Testis (tissue), 3 donors: ENCODE data around the gene CSF2RB. TPM values are rescaled to one million over a fixed set of nuclear protein-coding genes. Genes with fewer than 3 reads are reported as not detected.

Source experiments
- DNase-seq: peaks from one replicate; pipeline ENCODE4 v3.0.0-alpha.2; 2019
- H3K27ac ChIP-seq, 2 donors: fragments of 200-600 bp; sonication (generic); one replicate each; pipeline ENCODE4 v1.5.1; 2019
- H3K27me3 ChIP-seq: fragments of 200-600 bp; sonication (generic); one replicate; pipeline ENCODE4 v1.5.1; 2019
- H3K36me3 ChIP-seq: fragments of 200-600 bp; sonication (generic); one replicate; pipeline ENCODE4 v1.5.1; 2017; ENCODE audit warnings: low read depth; ENCODE audit errors: missing control alignments
- H3K4me1 ChIP-seq: fragments of 200-600 bp; sonication (generic); one replicate; pipeline ENCODE4 v1.5.1; 2019
- H3K4me3 ChIP-seq, 2 donors: fragments of 200-600 bp; sonication (generic); one replicate each; pipeline ENCODE4 v1.5.1; 2017 to 2019
- H3K9me3 ChIP-seq: fragments of 200-600 bp; sonication (generic); one replicate; pipeline ENCODE4 v1.5.1; 2017
- POLR2A ChIP-seq: fragments of 450-650 bp; IDR thresholded peaks from one replicate; pipeline ENCODE4 v1.6.1; 2017; ENCODE audit warnings: antibody characterized with exemption, mild to moderate bottlenecking, moderate library complexity
- WGBS, 2 donors: methylation state at CpG; one replicate each; pipeline ENCODE4 v1.1.5; 2018; 5-methylcytosine and 5-hydroxymethylcytosine counted together
- intact Hi-C: fragments of 100-400 bp; cut with DNase I; formaldehyde crosslinking; loops from one replicate; pipeline ENCODE4 v1.15.1; 2023; ENCODE audit warnings: low total_unique reads
- polyA plus RNA-seq: library from polyadenylated mRNA; stranded (reverse); fragments of 350-450 nt; fragmentation: Illumina TruSeq; extraction: RNeasy Lipid Tissue Mini Kit (QIAGEN cat#74804); gene quantifications from one replicate; pipeline ENCODE4 v1.2.3, GENCODE V29; 2014; ENCODE audit warnings: low read depth, low replicate concordance; ENCODE audit not compliant: insufficient read depth
- total RNA-seq, 2 donors: library from RNA; depleted of rRNA; stranded (reverse); fragments of >200 nt; gene quantifications; one replicate each; pipeline ENCODE4 v1.2.3, GENCODE V29; 2016
- TF ChIP-seq, protein P1 (sequence below), 3 experiments: fragments of 450-650 bp in 2 of 3; fragments of 200-600 bp in 1 of 3; sonication (generic) in 1 of 3; IDR thresholded peaks; one replicate each; pipeline ENCODE4 v1.5.1; 2016 to 2019; ENCODE audit warnings: antibody characterized with exemption in 3 of 3, mild to moderate bottlenecking in 2 of 3, moderate library complexity in 1 of 3

The CSF2RB gene
- total and polyA plus RNA-seq, 3 donors from 2014 or later = 2.3 to 4.0 (median 2.6) TPM

DNA sequence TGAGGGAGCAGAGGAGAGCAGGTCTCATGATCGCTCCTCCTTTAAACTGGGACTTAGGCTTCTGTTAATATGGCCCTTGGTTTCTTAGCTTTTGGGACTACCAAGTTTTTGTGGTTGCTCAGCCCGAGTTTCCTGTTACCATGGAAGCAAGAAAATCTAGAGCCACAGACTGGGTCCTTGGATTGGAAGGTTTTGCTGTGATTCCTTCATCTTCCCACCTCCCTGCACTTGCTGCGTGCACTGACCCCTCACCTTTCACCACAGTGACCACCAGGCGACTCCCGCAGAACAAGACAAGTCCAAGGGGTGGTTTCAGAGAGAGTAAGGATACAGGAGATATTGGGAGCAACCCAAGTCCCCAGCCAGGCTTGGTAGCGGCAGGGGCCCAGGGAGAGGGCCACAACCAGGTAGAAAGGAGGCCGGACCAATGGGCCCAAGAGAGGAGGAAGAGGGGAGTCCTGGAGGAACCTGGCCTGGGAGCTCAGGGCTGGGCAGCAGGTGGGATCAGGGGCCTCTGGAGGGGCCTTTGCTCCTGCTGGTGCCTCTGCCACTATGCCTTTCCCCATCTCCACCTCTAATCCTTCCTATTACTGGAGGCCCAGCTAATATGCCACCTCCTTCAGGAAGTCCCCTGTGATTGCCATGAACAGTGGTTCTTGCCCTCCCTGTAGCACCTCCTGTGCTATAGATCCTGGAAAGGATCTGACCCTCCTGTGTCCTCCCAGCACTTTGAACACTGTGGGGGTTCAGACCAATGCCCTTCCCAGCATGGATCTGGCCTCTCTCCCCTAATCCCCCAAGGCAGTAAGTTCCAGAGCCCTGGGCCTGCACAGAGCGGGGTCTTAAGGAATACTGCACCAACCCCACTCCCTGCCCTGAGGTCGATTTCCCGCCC is 21.2 kb downstream of the CSF2RB start:
- H3K27me3 ChIP-seq = no peaks in the 10 kb centered on the region
- no peaks in the 10 kb centered on the region for H3K9me3 ChIP-seq
- no peak for DNase-seq
- H3K4me3 ChIP-seq = no peak overlapping the region
- intact Hi-C loops = no loop called here
- H3K36me3 ChIP-seq = no peaks in the 10 kb centered on the region
- no peak overlapping the region for H3K27ac ChIP-seq
- TF ChIP-seq, protein P1, sequence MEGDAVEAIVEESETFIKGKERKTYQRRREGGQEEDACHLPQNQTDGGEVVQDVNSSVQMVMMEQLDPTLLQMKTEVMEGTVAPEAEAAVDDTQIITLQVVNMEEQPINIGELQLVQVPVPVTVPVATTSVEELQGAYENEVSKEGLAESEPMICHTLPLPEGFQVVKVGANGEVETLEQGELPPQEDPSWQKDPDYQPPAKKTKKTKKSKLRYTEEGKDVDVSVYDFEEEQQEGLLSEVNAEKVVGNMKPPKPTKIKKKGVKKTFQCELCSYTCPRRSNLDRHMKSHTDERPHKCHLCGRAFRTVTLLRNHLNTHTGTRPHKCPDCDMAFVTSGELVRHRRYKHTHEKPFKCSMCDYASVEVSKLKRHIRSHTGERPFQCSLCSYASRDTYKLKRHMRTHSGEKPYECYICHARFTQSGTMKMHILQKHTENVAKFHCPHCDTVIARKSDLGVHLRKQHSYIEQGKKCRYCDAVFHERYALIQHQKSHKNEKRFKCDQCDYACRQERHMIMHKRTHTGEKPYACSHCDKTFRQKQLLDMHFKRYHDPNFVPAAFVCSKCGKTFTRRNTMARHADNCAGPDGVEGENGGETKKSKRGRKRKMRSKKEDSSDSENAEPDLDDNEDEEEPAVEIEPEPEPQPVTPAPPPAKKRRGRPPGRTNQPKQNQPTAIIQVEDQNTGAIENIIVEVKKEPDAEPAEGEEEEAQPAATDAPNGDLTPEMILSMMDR (IDR thresholded peaks at IDR 0.05) = no peak
- TF ChIP-seq POLR2A = no peak
- no peaks in the 10 kb centered on the region for H3K4me1 ChIP-seq
- 92 to 94% methylated on average over 7 to 10 of the region's 10 CpGs for WGBS, 2 donors

DNA sequence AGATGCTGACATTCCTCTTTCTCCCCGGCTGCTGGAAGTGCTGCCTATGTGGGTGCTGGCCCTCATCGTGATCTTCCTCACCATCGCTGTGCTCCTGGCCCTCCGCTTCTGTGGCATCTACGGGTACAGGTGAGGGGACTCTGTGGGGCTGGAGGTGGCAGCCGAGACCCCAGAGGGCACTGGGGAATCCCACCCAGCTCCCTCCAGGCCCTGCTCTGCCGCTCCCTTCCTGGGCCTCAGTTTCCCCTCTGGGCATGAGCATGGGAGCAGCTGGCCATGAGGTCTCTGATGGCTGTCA is 21.8 kb downstream of the CSF2RB start:
- intact Hi-C loops = no loop called here
- TF ChIP-seq POLR2A = no peak
- TF ChIP-seq, protein P1 (IDR thresholded peaks at IDR 0.05) = no peak
- WGBS, 2 donors = 93 to 95% methylated on average over 7 of the region's 7 CpGs

DNA sequence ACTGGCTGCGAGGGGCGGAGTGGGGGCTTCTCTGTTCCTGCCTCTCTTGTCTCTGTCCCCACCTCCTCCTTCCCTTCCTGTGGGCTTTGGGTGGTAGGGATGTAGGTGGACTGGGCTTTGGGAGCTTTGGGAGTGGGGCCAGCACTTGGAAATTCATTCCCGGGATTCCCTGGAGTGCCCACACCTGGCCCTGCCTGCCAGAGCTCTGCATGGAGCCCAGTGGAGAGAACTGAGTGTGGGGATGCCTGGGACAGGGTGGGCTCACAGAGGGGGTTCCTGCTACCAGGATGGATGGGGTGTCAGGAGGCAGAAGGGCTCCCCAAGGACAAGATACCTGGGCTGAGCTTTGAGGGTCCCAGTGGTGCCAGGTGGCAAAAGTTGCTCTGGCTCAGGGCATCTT is 22.3 kb downstream of the CSF2RB start:
- WGBS, 2 donors = 83 to 94% methylated on average over 3 of the region's 3 CpGs
- no peak overlapping the region for H3K27ac ChIP-seq
- no peaks in the 10 kb centered on the region for H3K9me3 ChIP-seq
- TF ChIP-seq, protein P1 (IDR thresholded peaks at IDR 0.05) = no peak
- no peaks in the 10 kb centered on the region for H3K4me1 ChIP-seq
- H3K27me3 ChIP-seq = no peaks in the 10 kb centered on the region
- no peak for DNase-seq
- intact Hi-C loops = no loop called here
- no peak overlapping the region for H3K4me3 ChIP-seq
- H3K36me3 ChIP-seq = no peaks in the 10 kb centered on the region

More for the DNA sequence above, 21.8 kb downstream of the CSF2RB start:
- H3K36me3 ChIP-seq = no peaks in the 10 kb centered on the region
- H3K9me3 ChIP-seq = no peaks in the 10 kb centered on the region
- no peaks in the 10 kb centered on the region for H3K4me1 ChIP-seq
- no peak overlapping the region for H3K27ac ChIP-seq
- peak; percentile 3 for DNase-seq
- no peak overlapping the region for H3K4me3 ChIP-seq
- no peaks in the 10 kb centered on the region for H3K27me3 ChIP-seq

DNA sequence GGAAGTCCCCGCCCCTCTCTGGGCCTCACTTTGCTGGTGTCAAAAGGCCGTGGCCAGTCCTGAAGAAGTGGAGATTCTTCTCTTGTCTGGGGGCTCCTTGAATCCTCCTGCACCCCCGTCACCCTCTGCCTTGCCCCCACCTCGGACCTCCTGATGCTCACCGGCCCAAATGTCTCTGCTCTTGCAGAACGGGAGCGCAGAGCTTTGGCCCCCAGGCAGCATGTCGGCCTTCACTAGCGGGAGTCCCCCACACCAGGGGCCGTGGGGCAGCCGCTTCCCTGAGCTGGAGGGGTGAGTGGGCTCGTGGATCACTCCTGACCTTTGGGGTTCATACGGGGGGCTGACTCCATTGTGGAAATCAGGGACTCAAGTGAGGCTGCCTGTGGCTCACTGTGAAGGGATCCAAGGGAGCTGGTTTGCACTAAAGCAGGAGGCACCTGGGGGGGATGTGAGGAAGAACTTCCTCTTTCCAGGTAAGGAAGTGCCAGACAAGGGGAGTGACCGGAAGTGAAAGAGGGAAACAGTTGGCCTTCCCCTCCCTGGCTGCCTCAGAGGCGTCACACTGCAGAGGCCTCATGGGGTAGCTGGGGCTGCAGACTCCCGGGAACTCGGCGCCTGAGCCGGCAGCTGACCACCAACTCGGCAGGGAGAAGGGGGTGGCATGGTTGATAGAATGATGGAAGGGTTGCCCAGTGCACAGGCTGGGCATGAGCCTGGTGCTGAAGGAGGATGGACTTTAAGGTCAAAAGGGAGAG is 23.1 kb downstream of the CSF2RB start:
- WGBS, 2 donors = 82 to 85% methylated on average over 10 to 20 of the region's 20 CpGs

More for the DNA sequence above, 23.1 kb downstream of the CSF2RB start:
- H3K9me3 ChIP-seq = no peaks in the 10 kb centered on the region
- no peaks in the 10 kb centered on the region for H3K27me3 ChIP-seq
- no peak overlapping the region for H3K27ac ChIP-seq
- H3K4me1 ChIP-seq = no peaks in the 10 kb centered on the region
- no peak overlapping the region for H3K4me3 ChIP-seq
- H3K36me3 ChIP-seq = no peaks in the 10 kb centered on the region
- TF ChIP-seq, protein P1 (IDR thresholded peaks at IDR 0.05) = no peak
- TF ChIP-seq POLR2A = no peak
- DNase-seq = no peak
- intact Hi-C loops = no loop called here
